Gastroesophageal sphincter (tissue), 4 donors: ENCODE measurements around the gene KISS1. TPM values are rescaled to one million over a fixed set of nuclear protein-coding genes. Genes with fewer than 3 reads are reported as not detected.

Experiments used
- ATAC-seq: fragments of 150-250 bp; one replicate; pipeline ENCODE4 v1.9.1; 2016; ENCODE audit warnings: mild to moderate bottlenecking, moderate library complexity
- H3K27ac ChIP-seq, 4 donors: fragments of 200-600 bp; sonication (generic) in 3 of 4; 1 replicate in 3 of 4; 2 replicates in 1 of 4; pipeline ENCODE4 v1.5.1; 2016 to 2019
- H3K27me3 ChIP-seq: fragments of 200-600 bp; sonication (generic); one replicate; pipeline ENCODE4 v1.5.1; 2019
- H3K36me3 ChIP-seq, 2 donors: fragments of 200-600 bp; sonication (generic); one replicate each; pipeline ENCODE4 v1.5.1; 2019; ENCODE audit warnings: control low read depth in 1 of 2
- H3K4me1 ChIP-seq, 3 donors: fragments of 200-600 bp; sonication (generic); 1 replicate in 2 of 3; 2 replicates in 1 of 3; pipeline ENCODE4 v1.5.1; 2016 to 2019; ENCODE audit warnings: control low read depth in 2 of 3
- H3K4me3 ChIP-seq, 2 donors: fragments of 200-600 bp; sonication (generic); one replicate each; pipeline ENCODE4 v1.5.1; 2019; ENCODE audit warnings: mild to moderate bottlenecking in 1 of 2, moderate library complexity in 1 of 2
- H3K9me3 ChIP-seq, 3 donors: fragments of 200-600 bp; sonication (generic); one replicate each; pipeline ENCODE4 v1.5.1; 2017 to 2019; ENCODE audit warnings: control low read depth in 2 of 3
- EP300 ChIP-seq: sonication (generic); formaldehyde crosslinking; IDR thresholded peaks from one replicate; pipeline ENCODE4 v1.6.1; 2017; ENCODE audit warnings: antibody characterized with exemption, mild to moderate bottlenecking
- POLR2A ChIP-seq, 2 donors: fragments of 450-650 bp; IDR thresholded peaks; one replicate each; pipeline ENCODE4 v1.6.1; 2017; ENCODE audit warnings: antibody characterized with exemption in 2 of 2, mild to moderate bottlenecking in 2 of 2, moderate library complexity in 1 of 2
- POLR2AphosphoS5 ChIP-seq: sonication (generic); formaldehyde crosslinking; IDR thresholded peaks from one replicate; pipeline ENCODE4 v1.6.1; 2017; ENCODE audit warnings: antibody characterized with exemption
- WGBS, 2 donors: methylation state at CpG; one replicate each; pipeline ENCODE4 v1.1.5; 2018; ENCODE audit warnings: low coverage in 1 of 2; 5-methylcytosine and 5-hydroxymethylcytosine counted together
- total RNA-seq, 4 donors: library from RNA; depleted of rRNA; stranded (reverse); fragments of >200 nt; gene quantifications; one replicate each; pipeline ENCODE4 v1.1.0, GENCODE V29; 2016
- TF ChIP-seq, protein P1 (sequence below), 4 experiments: fragments of 200-600 bp in 2 of 4; fragments of 450-650 bp in 2 of 4; sonication (generic) in 1 of 4; IDR thresholded peaks; one replicate each; pipeline ENCODE4 v1.5.1; 2017 to 2019; ENCODE audit warnings: antibody characterized with exemption in 4 of 4, mild to moderate bottlenecking in 2 of 4, moderate library complexity in 2 of 4

The KISS1 gene
- total RNA-seq, 4 donors from 2014 or later: not detected

DNA sequence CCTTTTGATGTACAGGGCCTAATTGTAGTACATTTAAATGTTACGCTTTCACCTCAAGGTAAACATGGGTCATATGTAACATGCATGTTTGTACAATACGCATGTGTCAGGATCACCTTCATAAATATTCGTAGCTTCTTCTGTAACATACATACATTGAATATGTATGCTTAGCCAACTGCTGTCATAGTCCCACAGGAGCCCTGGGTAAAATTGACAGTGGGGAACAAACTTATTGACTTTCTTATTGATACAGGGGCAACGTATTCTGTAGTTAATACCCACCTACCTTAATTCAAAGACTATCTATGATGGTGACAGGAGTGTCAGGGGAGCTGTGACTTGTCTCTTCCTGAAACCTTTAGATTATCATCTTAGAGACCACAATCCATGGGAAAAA is 26.4 kb downstream of the KISS1 start:
- WGBS, 2 donors: 78 to 81% methylated on average over 4 of the region's 4 CpGs
- no peaks in the 10 kb centered on the region for H3K36me3 ChIP-seq
- H3K27ac ChIP-seq: no peak overlapping the region
- peaks cover 0 to 25% (median 3%) of the 10 kb centered on the region in 3 donors for H3K9me3 ChIP-seq
- no peaks in the 10 kb centered on the region for H3K4me1 ChIP-seq
- H3K4me3 ChIP-seq: no peak overlapping the region
- no peak for TF ChIP-seq POLR2A (IDR thresholded peaks at IDR 0.05)
- TF ChIP-seq EP300: no peak
- no peak for TF ChIP-seq POLR2AphosphoS5
- TF ChIP-seq, protein P1, sequence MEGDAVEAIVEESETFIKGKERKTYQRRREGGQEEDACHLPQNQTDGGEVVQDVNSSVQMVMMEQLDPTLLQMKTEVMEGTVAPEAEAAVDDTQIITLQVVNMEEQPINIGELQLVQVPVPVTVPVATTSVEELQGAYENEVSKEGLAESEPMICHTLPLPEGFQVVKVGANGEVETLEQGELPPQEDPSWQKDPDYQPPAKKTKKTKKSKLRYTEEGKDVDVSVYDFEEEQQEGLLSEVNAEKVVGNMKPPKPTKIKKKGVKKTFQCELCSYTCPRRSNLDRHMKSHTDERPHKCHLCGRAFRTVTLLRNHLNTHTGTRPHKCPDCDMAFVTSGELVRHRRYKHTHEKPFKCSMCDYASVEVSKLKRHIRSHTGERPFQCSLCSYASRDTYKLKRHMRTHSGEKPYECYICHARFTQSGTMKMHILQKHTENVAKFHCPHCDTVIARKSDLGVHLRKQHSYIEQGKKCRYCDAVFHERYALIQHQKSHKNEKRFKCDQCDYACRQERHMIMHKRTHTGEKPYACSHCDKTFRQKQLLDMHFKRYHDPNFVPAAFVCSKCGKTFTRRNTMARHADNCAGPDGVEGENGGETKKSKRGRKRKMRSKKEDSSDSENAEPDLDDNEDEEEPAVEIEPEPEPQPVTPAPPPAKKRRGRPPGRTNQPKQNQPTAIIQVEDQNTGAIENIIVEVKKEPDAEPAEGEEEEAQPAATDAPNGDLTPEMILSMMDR (IDR thresholded peaks at IDR 0.05): no peak
- H3K27me3 ChIP-seq: peaks cover 29% of the 10 kb centered on the region
- no peak for ATAC-seq

DNA sequence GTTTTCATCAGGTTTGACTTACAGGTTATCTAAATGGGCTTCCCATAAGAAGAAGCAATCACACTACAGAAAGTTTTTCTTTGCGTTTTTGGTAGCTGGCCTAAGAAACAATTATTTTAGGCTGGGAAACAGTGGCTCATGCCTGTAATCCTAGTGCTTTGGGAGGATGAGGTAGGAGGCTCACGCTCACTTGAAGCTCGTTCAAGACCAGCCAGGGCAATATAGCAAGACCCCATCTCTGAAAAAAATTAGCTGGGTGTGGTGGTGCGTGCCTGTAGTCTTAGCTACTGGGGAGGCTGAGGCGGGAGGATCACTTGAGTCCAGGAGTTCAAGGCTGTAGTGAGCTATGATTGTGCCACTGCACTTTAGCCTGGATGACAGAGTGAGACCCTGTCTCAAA is 28.6 kb downstream of the KISS1 start:
- Histone ChIP-seq H3K27ac (no peak overlapping the region), H3K36me3 (no peaks in the 10 kb centered on the region), H3K27me3 (peaks cover 16% of the 10 kb centered on the region), H3K4me3 (no peak overlapping the region), H3K4me1 (peaks cover 0 to under 1% (median 0%) of the 10 kb centered on the region in 3 donors), H3K9me3 (peaks cover 0 to 25% (median 3%) of the 10 kb centered on the region in 3 donors)
- TF ChIP-seq EP300 (no peak), POLR2AphosphoS5 (no peak), POLR2A (IDR thresholded peaks at IDR 0.05) (no peak)
- TF ChIP-seq, protein P1 (IDR thresholded peaks at IDR 0.05): no peak
- ATAC-seq: no peak
- 80% methylated on average over 5 of the region's 5 CpGs; no CpG with 5 or more reads in 1 of the 2 donors for WGBS, 2 donors

- Histone ChIP-seq H3K9me3 (peaks cover 0 to 25% (median 3%) of the 10 kb centered on the region in 3 donors), H3K27ac (no peak within 1 kb of the TSS), H3K36me3 (no peaks in the 10 kb centered on the region), H3K4me1 (peaks cover 0 to 6% (median 0%) of the 10 kb centered on the region in 3 donors), H3K27me3 (peaks cover 26% of the 10 kb centered on the region), H3K4me3 (no peak within 1 kb of the TSS)
- no peak for ATAC-seq
- WGBS, 2 donors: 63% methylated on average over 4 of the region's 5 CpGs; no CpG with 5 or more reads in 1 of the 2 donors
- TF ChIP-seq POLR2A (IDR thresholded peaks at IDR 0.05) (no peak), EP300 (no peak), POLR2AphosphoS5 (no peak)
These were observed 30.1 kb downstream of the KISS1 start, which contains the start of gene REN for GRCh38 chr1:204166219-204166618. Gene REN, minus strand, starts transcription at chr1:204166337. Its CDS starts 44 bp downstream, at chr1:204166293.

DNA sequence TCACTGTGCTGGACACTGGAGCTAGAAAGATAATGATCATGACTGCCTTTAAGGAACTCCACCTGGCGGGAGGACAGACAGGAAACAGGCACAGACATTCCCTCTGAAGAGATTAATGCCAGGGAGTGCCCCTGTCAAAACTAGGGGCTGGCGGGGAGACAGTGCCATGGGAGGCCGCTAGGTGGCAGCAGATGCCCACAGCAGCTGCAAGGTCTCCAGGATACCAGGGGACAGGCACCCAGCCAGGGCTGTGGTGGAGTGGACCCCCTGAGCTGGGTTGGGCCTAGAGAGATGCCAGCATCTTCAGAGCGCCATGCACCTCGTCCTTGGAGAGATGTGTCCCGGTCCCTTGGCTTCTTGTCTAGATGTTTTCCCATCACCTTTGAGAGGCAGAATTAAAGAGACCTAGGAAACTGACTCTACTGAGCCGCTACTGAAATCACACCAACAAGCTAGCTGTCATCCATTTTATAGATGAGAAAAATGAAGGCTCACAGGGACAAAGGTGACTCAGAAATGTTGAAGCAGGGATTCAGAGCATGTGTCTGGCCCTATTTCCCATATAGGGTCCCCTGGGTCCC is 33.7 kb downstream of the KISS1 start:
- 0 to 20% methylated on average over 2 to 3 of the region's 7 CpGs for WGBS, 2 donors
- Histone ChIP-seq H3K9me3 (no peaks in the 10 kb centered on the region), H3K27ac (no peak overlapping the region), H3K4me3 (no peak overlapping the region), H3K36me3 (no peaks in the 10 kb centered on the region), H3K4me1 (peaks cover 0 to 6% (median 0%) of the 10 kb centered on the region in 3 donors), H3K27me3 (peaks cover 41% of the 10 kb centered on the region)
- TF ChIP-seq, protein P1 (IDR thresholded peaks at IDR 0.05): peak in 3 of 4 experiments; percentile 94 to 99 (median 95)
- TF ChIP-seq POLR2A (IDR thresholded peaks at IDR 0.05) (no peak), EP300 (no peak), POLR2AphosphoS5 (no peak)
- ATAC-seq: peak; percentile 82

DNA sequence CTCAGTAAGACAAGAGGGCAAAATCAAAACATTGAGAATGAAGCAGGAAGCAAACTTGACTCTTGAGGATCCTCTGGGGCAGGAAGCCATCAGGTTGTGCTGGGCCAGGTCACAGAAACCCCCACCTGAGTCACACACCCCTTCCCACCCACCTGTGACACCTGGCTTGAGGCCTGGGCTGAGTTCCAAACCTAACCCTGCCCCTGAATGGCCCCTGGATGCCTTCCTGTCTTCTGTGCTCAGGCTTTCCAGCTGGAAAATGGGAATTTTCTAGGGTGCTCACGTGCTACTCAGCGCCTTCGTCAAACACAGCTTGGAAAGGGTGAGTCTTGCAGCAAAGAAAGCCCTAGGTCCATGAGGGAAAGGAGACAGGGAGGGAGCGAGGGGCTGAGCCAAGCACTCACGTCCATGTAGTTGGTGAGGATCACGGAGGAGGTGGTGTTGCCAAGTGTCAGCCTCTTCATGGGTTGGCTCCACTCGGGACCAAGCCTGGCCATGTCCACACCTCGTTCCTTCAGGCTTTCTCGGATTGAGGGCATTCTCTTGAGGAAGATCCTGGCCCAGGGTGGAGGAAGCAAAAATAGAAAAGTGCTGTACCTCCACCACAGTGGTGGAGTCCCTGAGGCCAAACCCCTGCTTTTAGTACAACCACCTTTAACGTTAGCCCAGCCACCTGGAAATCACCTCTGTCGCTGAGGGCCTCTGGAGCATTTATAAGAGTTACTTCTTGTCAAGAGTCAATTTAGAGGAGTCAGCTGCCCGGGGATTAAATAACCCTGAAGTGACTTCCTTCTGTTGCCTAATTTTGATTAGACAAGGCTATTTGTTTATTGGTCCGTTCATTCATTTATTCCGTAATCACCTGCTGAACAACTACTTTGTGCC is 34.4 kb downstream of the KISS1 start:
- H3K4me3 ChIP-seq: no peak overlapping the region
- no peaks in the 10 kb centered on the region for H3K36me3 ChIP-seq
- H3K9me3 ChIP-seq: no peaks in the 10 kb centered on the region
- no peak for ATAC-seq
- TF ChIP-seq POLR2AphosphoS5: no peak
- TF ChIP-seq POLR2A (IDR thresholded peaks at IDR 0.05): no peak
- TF ChIP-seq EP300: no peak
- TF ChIP-seq, protein P1 (IDR thresholded peaks at IDR 0.05): no peak
- H3K27me3 ChIP-seq: peaks cover 45% of the 10 kb centered on the region
- 41 to 52% methylated on average over 8 to 10 of the region's 14 CpGs for WGBS, 2 donors
- H3K27ac ChIP-seq: no peak overlapping the region
- H3K4me1 ChIP-seq: peaks cover 0 to 6% (median 0%) of the 10 kb centered on the region in 3 donors
